Ectodermal cell (in vitro differentiated cells): ENCODE results near the gene RHCG.

ENCODE experiments used
- H3K27ac ChIP-seq: 2 replicates; pipeline ENCODE4 v1.7.0; 2013; ENCODE audit warnings: mild to moderate bottlenecking, low read depth, low read length; ENCODE audit not compliant: insufficient read depth, poor library complexity, severe bottlenecking
- H3K27me3 ChIP-seq: 2 replicates; pipeline ENCODE4 v1.7.0; 2013; ENCODE audit warnings: mild to moderate bottlenecking, low read length; ENCODE audit not compliant: insufficient read depth, control insufficient read depth, poor library complexity, severe bottlenecking
- H3K36me3 ChIP-seq: one replicate; pipeline ENCODE4 v1.7.0; 2013; ENCODE audit warnings: low read length; ENCODE audit not compliant: control insufficient read depth, insufficient read depth
- H3K4me1 ChIP-seq: one replicate; pipeline ENCODE4 v1.7.0; 2013; ENCODE audit warnings: low read length; ENCODE audit not compliant: control insufficient read depth, insufficient read depth
- H3K4me3 ChIP-seq: 2 replicates; pipeline ENCODE4 v1.7.0; 2013; ENCODE audit warnings: low read depth, low read length, control low read depth; ENCODE audit not compliant: insufficient read depth
- H3K9me3 ChIP-seq: 2 replicates; pipeline ENCODE4 v1.7.0; 2013; ENCODE audit warnings: mild to moderate bottlenecking, low read length, moderate library complexity; ENCODE audit not compliant: control insufficient read depth
- WGBS, 2 experiments: methylation state at CpG; one replicate each; pipeline ENCODE4 v1.1.7; 2013; ENCODE audit warnings: missing lambda C conversion rate in 2 of 2; 5-methylcytosine and 5-hydroxymethylcytosine counted together

The RHCG gene

DNA sequence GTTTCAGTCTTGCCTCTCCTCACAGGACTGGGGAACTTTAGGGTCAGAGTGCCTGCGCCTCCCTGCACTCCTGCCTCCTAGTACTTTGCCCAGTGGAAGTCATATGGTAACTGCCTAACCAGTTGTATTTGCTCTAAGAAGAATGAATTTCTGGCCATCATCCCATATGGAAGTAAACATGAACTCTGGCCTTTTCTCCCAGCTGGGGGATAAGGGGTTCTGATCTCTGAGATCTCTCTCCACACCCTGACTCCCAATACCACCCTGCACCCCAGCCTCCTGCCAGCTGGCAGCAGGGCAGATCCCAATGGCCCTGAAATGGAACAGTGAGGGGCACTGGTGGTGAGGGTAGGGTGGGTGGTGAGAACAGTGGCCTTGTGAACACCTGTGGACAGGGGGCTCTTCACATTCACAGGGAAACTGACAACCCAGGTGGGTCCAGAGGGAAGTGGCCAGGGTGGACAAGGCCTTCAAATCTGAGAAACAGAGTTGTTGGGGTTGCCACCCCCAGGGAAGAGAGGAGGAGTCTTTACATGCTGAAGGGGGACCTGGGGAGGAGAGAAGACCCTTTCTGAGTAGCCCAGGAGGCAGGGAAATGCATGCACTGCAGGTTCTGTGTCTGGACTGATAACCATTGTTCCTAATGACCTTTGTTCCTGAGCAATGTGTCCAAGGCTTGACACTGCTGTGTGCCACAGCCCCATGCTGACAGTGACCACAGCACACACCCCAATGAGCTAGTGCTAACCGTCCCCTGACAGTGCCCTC lies 36.9 kb downstream of the RHCG start:
- H3K36me3 ChIP-seq, result no peaks in the 10 kb centered on the region
- peaks cover 24% of the 10 kb centered on the region for H3K4me1 ChIP-seq
- no peaks in the 10 kb centered on the region for H3K9me3 ChIP-seq
- WGBS, 2 experiments, result 53 to 68% methylated on average over 2 of the region's 2 CpGs
- no peak overlapping the region for H3K27ac ChIP-seq
- no peak overlapping the region for H3K4me3 ChIP-seq
- H3K27me3 ChIP-seq, result peaks cover 68% of the 10 kb centered on the region

DNA sequence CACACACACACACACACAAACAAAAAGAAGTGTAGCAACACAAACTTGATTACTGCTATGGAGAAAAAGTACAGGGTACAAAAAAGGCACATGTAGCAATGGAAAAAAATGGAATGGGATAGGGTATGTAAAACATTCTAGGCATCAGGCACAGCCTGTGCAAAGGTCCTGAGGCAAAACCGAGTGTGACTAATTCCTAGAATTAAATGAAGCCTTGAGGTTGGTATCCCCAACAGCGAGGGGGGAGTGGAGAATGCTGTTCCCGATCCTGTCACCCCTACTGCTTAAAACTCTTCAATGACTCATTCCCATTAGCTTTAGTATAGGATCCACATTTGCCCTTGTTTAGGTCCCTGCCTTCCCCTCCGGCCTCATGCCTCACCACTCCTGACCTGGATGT lies 37.9 kb downstream of the RHCG start:
- Histone ChIP-seq H3K27ac (no peak overlapping the region), H3K4me3 (no peak overlapping the region), H3K27me3 (peaks cover 63% of the 10 kb centered on the region), H3K36me3 (no peaks in the 10 kb centered on the region), H3K4me1 (peaks cover 24% of the 10 kb centered on the region), H3K9me3 (no peaks in the 10 kb centered on the region)
- WGBS, 2 experiments, result 67 to 73% methylated on average over 4 of the region's 4 CpGs

DNA sequence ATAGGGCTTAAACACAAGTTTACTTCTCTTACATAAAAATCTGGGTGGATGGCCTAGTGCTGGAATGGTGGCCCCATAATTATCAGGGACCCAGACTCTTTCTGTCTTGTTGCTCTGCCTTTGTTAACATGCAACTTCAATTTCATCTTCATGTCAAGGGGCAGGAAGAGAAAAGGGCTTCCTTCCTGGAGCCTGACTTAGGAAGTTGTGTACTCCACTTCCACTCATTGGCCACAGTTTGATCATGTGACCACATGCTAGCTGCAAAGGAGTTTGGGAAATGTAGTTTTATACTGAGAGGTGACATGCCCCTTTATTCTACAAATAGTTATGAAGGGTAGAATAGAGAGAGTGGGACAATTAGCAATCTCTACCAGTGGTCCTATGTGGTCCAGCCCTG lies 39.3 kb downstream of the RHCG start:
- no peaks in the 10 kb centered on the region for H3K36me3 ChIP-seq
- H3K4me1 ChIP-seq, result peaks cover 24% of the 10 kb centered on the region
- H3K27me3 ChIP-seq, result peaks cover 69% of the 10 kb centered on the region
- H3K4me3 ChIP-seq, result no peak overlapping the region
- H3K27ac ChIP-seq, result no peak overlapping the region
- no peaks in the 10 kb centered on the region for H3K9me3 ChIP-seq

DNA sequence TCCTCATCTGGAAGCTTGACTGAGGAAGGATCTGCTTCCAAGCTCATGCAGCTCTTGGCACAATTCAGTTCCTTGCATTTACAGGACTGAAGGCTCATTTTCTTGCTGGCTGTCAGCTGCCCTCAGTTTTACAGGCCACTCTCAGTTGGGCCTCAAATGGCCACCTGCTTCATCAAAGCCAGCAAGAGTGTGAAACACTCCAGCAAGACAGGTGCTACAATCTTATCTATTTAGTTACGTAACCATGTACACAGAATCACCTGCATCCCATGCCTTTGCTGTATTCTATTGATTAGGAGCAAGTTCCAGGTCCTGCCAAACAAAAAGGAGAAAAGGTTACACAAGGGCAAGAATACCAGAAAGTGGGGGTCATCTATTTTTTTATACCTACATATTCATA lies 40.8 kb downstream of the RHCG start:
- WGBS, 2 experiments, result 88 to 100% methylated on average over 1 of the region's 1 CpG
- Histone ChIP-seq H3K36me3 (no peaks in the 10 kb centered on the region), H3K4me1 (peaks cover 10% of the 10 kb centered on the region)

DNA sequence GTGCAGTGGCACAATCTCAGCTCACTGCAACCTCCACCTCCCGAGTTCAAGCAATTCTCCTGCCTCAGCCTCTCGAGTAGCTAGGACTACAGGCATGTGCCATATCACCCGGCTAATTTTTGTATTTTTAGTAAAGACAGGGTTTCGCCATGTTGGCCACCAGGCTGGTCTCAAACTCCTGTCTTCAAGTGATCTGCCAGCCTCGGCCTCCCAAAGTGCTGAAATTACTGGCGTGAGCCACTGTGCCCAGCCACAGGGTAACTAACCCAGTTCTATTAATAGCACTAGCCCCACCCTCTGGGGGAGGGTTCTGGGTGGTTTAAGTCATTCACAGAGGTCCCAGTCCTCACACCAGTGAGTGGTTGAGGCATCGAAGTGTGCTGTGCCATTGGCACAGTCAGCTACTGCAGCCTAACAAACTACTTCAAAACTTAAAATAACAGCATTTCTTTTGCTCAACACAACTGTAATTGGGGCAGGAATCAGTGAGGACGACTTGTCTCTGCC lies 44.0 kb downstream of the RHCG start:
- WGBS, 2 experiments, result 82 to 85% methylated on average over 8 of the region's 8 CpGs
- Histone ChIP-seq H3K4me1 (peaks cover 10% of the 10 kb centered on the region), H3K27ac (no peak overlapping the region), H3K36me3 (no peaks in the 10 kb centered on the region), H3K4me3 (no peak overlapping the region), H3K27me3 (peaks cover 71% of the 10 kb centered on the region), H3K9me3 (no peaks in the 10 kb centered on the region)

More for the DNA sequence above, 40.8 kb downstream of the RHCG start:
- Histone ChIP-seq H3K27me3 (peaks cover 71% of the 10 kb centered on the region), H3K4me3 (no peak overlapping the region), H3K9me3 (no peaks in the 10 kb centered on the region), H3K27ac (no peak overlapping the region)

DNA sequence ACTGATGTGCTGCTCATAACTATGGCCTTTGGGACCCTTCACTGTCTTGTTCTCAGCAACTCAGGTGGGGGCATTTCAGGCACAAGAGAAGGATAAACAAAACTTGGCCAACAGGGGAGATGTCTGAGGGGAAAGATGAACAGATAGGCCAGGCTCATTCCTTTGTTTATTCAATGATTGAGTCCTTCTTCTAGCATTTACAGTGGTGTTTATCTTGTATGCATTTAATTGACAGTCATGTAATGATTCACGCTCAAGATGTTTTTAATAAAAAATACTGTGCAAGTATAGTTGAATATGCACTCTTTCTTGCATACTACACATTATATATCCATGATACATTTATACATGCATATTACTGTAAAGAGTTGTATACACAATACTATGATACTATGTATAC lies 44.5 kb downstream of the RHCG start:
- H3K36me3 ChIP-seq, result no peaks in the 10 kb centered on the region
- H3K27ac ChIP-seq, result no peak overlapping the region
- H3K4me3 ChIP-seq, result no peak overlapping the region
- no CpG with 5 or more reads among the region's 1 CpG for WGBS, 2 experiments
- H3K9me3 ChIP-seq, result no peaks in the 10 kb centered on the region
- peaks cover 75% of the 10 kb centered on the region for H3K27me3 ChIP-seq
- H3K4me1 ChIP-seq, result peaks cover 10% of the 10 kb centered on the region

DNA sequence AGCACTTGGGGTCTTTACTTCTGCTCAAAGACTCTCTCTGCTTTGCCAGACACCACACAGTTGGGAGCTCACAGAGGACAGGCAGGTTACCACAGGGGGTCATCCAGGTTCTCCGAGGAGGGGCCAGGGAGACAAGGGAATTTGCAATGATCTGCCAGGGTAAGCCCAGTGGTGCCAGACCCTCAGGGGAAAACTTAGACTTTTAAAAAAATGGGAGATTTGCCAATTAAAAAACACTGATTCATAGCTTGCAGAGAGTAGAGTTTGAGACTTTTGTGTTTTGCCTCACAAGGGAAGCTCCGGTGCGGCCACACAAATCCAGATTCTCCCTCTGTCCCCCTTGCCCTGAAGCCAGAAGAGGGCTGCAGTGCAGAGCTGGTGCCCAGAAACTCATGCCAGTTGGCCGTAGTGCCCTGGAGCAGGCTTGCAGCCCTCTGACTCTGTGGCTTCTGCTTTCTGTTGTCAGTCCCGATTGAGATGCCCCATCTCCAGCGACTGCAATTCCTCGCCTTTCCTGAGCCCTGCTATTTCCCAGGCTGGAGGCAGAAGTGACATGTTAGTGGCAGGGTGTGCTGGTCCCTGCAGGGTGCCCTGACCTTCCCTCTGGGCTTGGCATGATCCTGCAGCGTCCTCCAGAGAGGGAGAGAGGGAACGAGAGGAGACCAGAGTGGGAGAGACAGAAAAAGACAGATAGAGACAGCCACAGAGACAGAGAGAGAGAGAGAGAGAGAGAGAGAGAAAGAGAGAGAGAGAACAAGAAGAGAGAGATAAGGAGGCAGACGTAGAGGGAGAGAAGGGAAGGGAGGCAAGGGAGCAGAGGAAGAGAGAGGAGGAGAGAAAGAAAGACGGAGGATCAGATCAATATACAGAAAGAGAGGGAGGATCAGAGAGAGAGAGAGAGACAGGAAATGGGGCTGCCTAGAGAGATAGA lies 46.0 kb downstream of the RHCG start:
- Histone ChIP-seq H3K4me3 (no peak overlapping the region), H3K36me3 (no peaks in the 10 kb centered on the region), H3K9me3 (no peaks in the 10 kb centered on the region), H3K4me1 (peaks cover 10% of the 10 kb centered on the region), H3K27me3 (peaks cover 87% of the 10 kb centered on the region), H3K27ac (no peak overlapping the region)
- whole genome bisulfite sequencing, 2 experiments, result 50 to 52% methylated on average over 11 of the region's 11 CpGs

DNA sequence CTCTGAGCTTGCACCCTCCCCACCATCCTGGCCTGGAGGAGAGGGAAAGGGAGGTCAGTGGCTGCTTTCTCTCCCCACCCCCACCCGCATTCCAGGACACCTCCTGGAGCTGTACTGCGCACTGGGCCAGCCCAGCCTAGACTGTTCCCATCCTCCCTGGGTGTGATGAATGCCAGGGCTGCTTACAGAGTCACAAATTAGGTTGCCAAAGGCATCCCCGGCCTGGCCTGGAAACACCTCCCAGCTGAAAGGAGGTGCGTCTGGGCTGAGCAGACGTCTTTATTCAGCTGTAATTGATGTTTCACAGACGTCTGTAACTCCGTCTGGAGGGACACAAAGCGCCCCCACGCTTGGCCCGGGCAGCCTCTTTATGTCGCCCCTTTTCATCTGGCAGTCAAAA lies 47.6 kb downstream of the RHCG start:
- WGBS, 2 experiments, result 51 to 57% methylated on average over 11 of the region's 11 CpGs

DNA sequence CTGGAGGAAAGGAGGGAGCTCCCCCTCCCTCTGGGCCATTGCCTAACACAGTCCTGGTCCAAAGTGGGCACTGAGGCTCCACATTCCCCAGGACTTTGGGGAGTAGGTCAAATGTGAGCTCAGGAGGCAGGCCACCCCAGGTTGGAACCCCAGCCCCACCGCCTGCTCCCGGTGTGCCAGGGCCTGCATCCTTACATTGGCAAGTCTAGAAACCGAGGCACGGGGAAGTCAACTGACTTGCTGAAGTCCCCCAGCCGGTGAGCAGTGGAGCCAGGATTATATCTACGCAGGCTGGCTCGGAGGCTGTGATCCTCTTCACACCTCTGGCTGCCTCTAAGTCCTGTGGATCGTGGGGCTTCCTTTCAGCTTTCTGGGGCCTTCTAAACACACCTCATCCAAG lies 48.7 kb downstream of the RHCG start:
- no peak overlapping the region for H3K4me3 ChIP-seq
- H3K9me3 ChIP-seq, result no peaks in the 10 kb centered on the region
- H3K27ac ChIP-seq, result no peak overlapping the region
- peaks cover 32% of the 10 kb centered on the region for H3K4me1 ChIP-seq
- H3K27me3 ChIP-seq, result peaks cover 98% of the 10 kb centered on the region
- H3K36me3 ChIP-seq, result no peaks in the 10 kb centered on the region
- WGBS, 2 experiments, result 89 to 96% methylated on average over 8 of the region's 8 CpGs

More for the DNA sequence above, 47.6 kb downstream of the RHCG start:
- Histone ChIP-seq H3K27me3 (peaks cover 96% of the 10 kb centered on the region), H3K4me3 (no peak overlapping the region), H3K4me1 (peaks cover 21% of the 10 kb centered on the region), H3K9me3 (no peaks in the 10 kb centered on the region), H3K36me3 (no peaks in the 10 kb centered on the region), H3K27ac (no peak overlapping the region)

DNA sequence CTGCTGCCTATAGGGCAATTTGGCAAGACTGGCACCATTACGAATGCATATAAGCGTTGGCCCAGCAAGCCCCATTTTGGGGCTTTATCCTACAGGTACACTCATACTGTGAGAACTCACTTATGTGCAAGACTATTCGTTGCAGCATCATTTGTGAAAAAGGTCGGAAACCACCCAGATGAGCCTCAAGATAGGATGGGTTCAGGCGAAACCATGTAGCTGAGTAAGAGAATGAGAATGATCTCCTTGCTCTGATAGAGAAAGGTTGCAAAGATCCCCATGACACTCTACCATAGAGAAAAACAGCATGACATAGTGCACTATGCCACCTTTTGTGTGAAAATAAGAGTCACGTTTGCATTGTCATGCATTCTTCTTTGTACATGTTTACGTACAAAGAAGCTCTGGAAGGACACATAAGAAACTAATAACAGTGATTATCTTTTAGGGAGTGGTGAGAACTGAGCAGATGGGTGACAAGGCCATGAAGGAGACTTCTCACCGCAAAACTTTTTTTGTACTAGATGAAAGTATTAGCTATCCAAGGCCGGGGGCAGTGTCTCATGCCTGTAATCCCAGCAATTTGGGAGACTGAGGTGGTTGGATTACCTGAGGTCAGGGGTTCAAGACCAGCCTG lies 50.0 kb downstream of the RHCG start:
- 94% methylated on average over 9 of the region's 9 CpGs for WGBS, 2 experiments
- Histone ChIP-seq H3K9me3 (no peaks in the 10 kb centered on the region), H3K36me3 (no peaks in the 10 kb centered on the region), H3K4me1 (peaks cover 32% of the 10 kb centered on the region), H3K27me3 (peaks cover 99% of the 10 kb centered on the region), H3K4me3 (no peak overlapping the region), H3K27ac (no peak overlapping the region)
